ENCODE measurements around the gene CD300LF.

DNA sequence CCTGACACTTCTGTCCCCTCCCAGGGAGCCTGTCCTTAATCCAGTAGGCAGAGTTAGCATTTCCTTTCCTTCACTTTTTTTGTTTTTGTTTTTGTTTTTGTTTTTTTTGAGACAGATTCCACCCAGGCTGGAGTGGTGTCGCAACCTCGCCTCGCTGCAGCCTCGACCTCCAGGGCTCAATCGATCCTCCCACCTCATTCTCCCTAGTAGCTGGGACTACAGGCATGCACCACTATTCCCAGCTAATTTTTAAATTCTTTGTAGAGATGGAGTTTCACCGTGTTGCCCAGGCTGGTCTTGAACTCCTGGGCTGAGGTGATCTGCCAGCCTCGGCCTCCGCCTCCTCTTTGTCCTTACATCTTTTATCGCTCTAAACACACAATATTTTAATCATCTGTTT is 39.7 kb upstream of the CD300LF start:
- no peak for TF ChIP-seq POLR2A (IDR thresholded peaks at IDR 0.05)
- TF ChIP-seq CTCF (IDR thresholded peaks at IDR 0.05) = no peak

Data from uterus (tissue), 2 donors.